Tibial nerve (tissue), 4 donors: ENCODE results near the gene OR52B6.

ENCODE experiments used
- CTCF ChIP-seq, 5 experiments: fragments of 200-600 bp in 3 of 5; fragments of 450-650 bp in 2 of 5; sonication (generic) in 3 of 5; IDR thresholded peaks; one replicate each; pipeline ENCODE4 v1.5.1; 2016 to 2019; ENCODE audit warnings: antibody characterized with exemption in 5 of 5, mild to moderate bottlenecking in 3 of 5, moderate library complexity in 2 of 5
- EP300 ChIP-seq, 2 donors: sonication (generic); formaldehyde crosslinking; IDR thresholded peaks; one replicate each; pipeline ENCODE4 v1.6.1; 2017; ENCODE audit warnings: antibody characterized with exemption in 2 of 2, mild to moderate bottlenecking in 1 of 2
- POLR2A ChIP-seq, 2 donors: fragments of 450-650 bp; IDR thresholded peaks; one replicate each; pipeline ENCODE4 v1.6.1; 2017; ENCODE audit warnings: antibody characterized with exemption in 2 of 2, mild to moderate bottlenecking in 2 of 2, moderate library complexity in 2 of 2

- no peak for TF ChIP-seq CTCF (IDR thresholded peaks at IDR 0.05)
- TF ChIP-seq POLR2A (IDR thresholded peaks at IDR 0.05) = no peak
- no peak for TF ChIP-seq EP300 (IDR thresholded peaks at IDR 0.05)
Observed at GRCh38 chr11:5597953-5598352, 17.3 kb downstream of the OR52B6 start.
